Putamen (tissue), 1 donor: ENCODE results near the gene SNAPC1.
A peak's percentile ranks its signal among the peaks of the same experiment; 100 is the strongest.
"Not testable (repeated sequence)": the region's sequence is repeated elsewhere in the genome, so short reads cannot be mapped to it uniquely, and the experiment has no call there.

Experiments used
- DNase-seq: peaks from one replicate; pipeline ENCODE4 v3.0.0-alpha.2; 2016; ENCODE audit warnings: low spot score

The SNAPC1 gene

DNA sequence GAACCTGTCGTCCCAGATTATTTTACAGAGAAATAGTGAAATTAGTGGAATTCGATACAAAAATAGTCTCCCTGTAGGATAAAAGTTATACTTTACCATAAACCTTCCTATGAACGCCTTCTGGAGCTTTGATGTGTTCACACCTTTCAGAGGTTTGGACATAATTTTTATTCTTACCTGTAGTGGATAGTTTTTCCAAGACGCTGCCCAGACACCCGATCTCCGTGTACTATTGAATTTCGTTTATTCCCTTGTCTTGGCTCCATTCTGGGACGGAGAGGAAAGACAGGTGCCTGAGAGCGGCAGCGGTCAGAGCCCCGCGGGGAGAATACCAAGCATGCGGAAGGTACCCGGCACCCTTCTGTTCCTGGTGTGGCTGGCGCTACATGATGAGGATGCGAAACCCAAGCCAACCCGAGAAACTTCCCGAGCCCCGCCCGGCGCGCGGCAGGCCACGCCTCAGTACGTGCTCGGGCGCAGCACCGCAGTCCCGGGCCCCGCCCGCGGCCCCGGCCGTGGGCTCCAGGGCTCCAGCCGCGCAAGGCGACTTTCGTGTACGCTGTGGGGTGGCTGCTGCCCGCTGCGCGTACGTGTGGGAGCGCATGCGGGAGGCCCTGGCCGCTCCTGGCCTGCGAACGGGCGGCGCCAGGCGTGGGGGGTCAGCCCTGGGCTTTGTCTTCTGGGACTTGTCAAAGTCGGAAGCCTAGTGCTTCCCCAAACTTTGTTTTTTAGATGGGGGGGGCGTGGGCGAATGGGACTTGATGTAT, 11.3 kb upstream of the SNAPC1 start:
- DNase-seq, result peak; percentile 73

DNA sequence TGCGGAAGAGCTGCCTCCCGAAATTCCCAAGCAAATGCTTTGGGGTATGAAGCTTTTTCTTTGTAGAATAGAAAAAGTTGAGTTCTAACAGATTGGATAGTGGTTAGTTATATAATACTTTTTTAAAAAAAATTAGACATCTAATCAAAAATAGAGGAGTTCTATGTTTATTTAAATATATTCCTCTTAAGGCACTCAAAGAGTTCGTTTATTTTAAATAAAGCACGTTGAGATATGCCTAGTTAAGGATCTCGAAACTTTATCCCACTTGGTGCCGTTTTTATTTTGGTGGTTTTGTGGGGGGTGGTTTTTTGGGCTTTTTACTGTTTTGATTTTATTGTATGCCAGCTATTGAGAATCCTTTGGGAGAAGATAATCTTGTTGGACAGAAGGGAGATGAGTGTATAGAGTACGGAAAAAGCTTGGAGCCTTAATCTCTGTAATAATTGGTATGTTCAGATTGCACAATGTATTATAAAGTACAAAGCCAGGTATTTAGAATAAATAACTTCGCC, 10.7 kb upstream of the SNAPC1 start:
- DNase-seq, result no peak

DNA sequence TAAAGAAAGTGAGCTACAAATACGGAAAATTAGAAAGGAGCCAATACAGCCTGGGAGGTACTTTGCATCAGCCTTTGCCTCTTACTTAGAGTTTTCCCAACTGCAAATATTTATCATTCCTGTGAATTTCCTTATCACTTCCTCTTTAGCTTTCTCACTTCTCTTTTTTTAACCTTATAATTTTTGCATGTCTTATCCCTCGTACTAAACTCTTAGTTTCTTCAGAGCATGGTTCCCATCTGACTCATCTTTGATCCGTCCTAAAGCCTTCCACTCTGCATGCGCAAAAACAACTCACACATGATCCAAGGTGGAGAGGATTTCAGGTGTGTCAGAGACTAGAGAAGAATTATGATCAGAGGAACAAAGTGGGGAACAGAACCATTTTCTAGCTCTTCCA, 9.6 kb upstream of the SNAPC1 start:
- DNase-seq, result no peak

DNA sequence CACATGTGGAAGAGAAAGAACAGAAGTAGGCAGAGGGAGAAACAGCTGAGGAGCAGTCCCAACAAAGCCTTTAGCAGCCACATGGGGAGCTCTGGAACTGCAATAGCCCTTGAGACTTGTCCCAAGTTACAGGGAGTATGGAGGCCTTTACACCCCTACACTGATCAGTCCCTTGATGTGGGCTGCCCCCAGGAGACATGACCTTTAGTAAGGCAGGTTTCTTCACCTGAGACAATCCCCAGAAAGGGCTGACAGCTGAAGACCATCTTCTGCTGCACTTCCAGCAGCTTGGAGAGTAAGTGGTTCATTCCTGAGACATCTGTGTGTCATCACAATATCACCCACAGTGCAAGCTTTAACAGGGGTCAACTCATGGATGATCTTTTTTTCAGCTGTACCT, 8.6 kb upstream of the SNAPC1 start:
- no peak for DNase-seq

DNA sequence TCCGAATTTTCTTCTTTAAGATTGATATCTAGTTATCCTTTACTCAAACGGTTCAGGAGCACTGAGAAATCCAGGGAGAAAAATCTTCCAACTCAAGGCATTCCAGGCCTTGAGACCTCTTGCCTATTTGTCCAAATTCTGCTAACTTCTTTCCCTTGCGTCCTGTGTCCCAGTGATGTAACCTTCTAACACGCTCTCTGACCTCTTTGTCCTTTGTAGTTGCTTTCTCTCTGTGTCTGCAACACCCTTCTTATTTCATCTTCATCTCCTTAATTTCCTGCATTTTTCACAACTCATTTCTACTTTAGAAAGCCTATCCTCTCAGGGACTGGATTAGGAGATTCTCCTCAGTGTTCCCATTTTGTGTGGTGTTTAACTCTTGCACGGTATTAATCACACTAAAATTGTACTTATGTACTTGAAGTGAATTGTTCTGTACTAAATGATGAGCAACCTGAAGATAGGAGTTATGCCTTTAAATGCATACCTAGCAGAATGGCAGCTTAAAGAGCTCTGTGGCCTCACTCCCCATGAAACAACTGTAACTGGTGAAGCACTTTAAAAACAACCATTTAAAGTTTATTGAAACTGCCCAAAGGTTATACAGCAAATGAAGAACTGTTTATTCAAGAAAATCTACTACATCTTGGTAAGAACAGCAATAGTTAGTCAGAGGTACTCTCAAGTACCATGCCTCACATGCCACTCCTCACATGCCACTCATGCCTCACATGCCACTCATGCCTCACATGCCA, 7.4 kb upstream of the SNAPC1 start:
- no peak for DNase-seq

DNA sequence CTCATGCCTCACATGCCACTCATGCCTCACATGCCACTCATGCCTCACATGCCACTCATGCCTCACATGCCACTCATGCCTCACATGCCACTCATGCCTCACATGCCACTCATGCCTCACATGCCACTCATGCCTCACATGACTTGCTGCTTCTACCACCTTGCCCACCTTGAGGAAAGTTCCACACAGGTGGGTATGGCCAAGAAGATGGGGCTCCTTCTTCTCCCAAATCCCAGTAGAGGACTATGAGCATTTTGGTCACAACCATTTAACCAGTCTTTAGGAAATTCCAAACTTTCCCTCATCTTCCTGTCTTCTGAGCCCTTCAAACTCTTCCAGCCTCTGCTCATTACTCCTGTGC, 6.9 kb upstream of the SNAPC1 start:
- not testable (repeated sequence) for DNase-seq

DNA sequence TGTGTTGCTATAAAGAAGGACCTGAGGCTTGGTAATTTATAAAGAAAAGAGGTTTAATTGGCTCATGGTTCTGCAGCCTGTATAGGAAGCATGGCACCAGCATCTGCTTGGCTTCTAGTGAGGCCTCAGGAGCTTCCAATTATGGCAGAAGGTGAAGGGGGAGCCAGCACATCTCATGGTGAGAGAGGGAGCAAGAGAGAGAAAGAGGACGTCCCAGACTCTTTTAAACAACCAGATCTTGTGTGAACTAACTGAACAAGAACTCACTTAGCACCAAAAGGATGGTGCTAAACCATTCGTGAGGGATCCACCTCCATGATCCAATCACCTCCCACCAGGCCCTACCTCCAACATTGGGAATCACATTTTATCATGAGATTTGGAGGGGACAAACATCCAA, 6.1 kb upstream of the SNAPC1 start:
- no peak for DNase-seq

DNA sequence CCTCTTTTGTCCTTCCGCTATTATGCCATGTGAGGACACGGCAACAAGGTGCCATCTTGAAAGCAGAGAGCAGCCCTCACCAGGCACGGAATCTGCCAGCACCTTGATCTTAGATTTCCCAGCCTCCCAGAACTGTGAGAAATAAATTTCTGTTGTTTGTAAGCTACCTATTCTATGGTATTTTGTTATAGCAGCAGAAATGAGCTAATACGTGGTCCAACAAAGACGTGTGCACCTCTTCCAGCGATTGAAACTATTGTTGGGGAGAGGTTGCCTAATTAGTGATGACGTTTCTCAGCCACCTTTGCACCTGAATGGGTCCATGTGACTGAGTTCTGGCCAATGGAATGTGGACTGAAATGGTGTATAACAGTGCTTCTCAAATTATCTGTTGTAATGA, 2.3 kb upstream of the SNAPC1 start:
- no peak for DNase-seq

DNA sequence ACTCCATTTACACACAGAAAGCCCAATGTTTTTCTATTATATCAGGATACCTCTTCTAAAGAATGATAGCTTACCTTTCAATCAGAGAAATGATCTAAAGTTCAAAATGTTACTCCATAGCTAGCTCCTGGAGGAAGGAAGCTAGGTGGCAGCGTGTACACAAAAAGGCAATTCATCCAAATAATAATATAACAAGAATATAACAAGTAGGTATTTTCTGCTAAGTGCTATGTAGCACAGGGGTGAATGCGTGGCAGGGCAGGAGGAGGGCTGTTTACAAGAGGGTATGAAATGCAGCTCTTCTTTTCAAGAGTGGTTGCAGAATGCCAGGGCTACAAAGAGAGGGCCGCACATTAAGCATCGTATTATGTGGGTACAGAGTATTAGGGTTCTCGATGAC, 663 bp upstream of the SNAPC1 start:
- no peak for DNase-seq

DNA sequence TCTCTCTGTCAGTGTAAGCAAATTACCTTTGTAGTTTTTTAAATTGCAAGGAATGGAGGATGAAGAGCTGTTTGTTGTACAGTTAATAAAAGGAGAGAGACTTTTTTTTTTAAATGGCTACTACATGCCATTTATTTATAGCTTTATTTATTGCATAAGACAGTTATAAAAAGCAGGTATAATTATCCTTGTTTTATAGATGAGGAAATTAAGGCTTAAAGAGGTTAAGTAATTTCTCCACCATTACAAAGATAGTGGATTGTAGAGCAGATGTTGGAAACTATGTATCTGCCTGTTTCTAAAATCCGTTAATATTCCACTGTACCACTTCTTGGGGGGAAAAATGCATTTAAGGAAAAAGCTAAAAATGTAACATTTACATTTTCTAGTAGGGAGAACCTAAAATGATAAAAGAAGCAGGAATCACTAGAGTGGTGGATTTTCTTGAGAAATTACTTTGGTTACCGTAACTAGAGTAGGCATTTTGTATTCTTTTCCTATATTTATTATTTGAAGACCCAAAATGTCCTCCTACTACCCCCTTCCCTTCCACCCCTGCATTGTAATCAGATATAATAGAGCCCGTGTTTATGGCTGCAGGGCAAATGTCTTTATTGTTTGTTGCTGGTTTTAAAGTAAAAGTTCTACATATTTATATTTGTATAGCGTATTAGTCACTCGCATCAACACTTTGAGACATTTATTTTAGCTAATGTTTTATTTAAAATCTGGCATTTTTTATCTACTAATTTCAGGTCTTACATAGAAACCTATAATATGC, 2.3 kb downstream of the SNAPC1 start:
- DNase-seq, result no peak

DNA sequence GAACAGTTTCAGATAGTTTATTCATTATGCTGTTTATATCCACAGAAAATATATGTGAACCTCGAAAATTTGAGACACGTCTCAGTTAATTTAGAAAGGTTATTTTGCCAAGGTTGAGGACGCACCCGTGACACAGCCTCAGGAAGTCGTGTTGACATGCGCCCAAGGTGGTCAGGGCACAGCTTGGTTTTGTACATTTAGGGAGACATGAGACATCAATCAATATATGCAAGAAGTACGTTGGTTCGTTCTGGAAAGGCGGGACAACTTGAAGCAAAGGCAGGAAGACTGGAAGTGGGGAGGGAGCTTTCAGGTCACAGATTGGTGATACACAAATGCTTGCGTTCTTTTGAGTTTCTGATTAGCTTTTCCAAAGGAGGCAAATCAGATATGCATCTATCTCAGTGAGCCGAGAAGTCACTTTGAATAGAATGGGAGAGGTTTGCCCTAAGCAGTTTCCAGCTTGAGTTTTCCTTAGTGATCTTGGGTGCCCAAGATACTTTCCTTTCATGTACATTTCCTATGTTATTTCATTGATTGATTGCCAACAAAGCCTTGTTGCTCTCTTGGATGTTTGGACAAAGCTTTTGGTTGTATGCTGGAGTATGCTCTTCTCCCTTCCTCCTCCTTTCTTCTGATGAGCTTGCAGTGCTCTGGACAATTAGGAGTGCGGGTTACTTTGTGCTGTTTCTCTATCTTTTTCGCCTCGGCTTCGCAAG, 3.2 kb downstream of the SNAPC1 start:
- DNase-seq, result no peak

DNA sequence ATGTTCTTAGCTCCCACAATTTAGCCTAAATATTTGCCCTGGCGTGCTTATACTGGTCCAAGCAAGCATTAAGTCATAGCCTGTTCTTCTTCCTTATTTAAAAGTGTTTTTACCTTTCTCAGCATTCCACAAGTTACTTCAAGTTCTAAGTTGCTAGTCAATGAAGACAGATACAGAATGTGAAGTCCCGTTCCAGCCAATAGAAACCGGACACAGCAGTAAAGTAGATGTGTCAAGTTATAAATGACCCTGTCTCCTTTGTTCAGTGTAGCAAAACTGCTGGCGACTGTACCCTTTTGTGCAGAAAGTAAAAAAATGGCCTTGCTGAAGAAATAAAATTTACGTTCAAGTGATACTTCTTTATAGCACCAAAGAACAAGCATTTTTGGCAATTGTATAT, 3.9 kb downstream of the SNAPC1 start:
- DNase-seq, result no peak

DNA sequence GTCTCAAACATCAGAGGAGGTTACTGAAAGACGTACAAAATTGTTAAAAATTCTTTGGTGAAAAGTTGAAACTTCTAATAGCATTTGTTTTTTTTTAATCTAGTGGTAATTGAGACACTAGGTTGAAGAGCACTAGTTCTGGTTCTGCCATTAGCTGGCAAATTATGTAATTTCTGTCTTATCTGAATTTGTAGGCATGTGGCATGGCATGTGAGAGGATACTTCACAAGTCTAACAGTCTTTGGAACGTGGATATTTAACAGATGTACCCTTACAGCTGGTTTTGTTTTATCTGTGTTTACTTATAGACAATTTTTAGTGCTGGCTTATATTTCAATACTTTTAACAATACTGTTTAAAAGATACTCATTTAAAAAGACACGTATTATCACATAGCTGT, 6.0 kb downstream of the SNAPC1 start:
- no peak for DNase-seq

DNA sequence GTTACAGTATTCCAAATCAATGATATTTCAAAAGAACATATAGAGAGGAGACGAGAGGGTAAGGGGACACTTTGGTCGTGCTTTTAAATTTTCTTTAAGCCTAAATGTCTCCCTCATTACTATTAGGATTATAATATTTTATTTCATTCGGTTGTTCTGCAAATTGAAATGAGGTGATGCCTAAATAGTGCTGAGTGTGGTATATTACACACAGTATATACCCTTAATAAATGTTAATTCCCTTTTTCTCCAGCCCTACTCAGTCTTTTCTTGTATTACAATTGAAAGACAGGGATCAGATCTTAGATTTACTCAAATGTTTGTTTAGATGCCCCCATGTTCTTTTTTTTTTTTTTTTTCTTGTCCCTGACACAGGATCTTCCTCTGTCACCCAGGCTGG, 7.7 kb downstream of the SNAPC1 start:
- DNase-seq, result no peak

DNA sequence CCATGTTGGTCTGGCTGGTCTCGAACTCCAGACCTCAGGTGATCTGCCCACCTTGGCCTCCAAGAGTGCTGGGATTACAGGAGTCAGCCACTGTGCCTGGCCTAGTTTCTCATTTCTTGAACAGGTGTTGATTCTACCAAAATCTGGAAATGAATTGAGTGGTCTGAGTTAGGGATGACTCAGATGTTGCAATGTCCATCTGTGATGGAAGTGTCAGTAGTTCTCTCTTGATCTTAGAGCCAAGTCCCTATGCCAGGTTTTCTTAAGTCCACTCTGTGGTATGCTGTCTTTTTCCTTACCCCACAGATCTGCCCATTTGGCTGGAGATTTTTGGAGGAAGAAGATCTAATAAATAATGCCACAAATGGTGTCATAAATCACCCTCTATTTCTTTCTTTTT, 12.6 kb downstream of the SNAPC1 start:
- DNase-seq, result no peak

DNA sequence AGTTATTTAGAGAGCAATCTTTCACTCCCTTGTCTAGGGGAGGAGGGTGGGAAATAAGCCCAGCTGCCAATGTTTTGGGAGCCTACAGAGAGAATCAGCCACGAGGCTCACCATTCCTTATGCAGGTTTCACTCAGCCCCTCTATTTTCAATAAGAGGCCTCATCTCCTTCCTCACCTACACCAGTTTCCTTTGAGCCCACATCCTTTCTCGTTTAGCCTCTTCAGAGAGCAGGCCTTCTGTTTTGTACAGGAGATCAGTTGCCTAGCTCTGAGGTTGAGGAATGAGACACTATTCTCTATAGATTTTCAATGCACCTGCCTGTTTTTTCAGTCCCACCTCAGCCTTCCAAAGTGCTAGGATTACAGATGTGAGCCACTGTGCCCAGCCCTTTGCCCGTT, 17.9 kb downstream of the SNAPC1 start:
- no peak for DNase-seq

DNA sequence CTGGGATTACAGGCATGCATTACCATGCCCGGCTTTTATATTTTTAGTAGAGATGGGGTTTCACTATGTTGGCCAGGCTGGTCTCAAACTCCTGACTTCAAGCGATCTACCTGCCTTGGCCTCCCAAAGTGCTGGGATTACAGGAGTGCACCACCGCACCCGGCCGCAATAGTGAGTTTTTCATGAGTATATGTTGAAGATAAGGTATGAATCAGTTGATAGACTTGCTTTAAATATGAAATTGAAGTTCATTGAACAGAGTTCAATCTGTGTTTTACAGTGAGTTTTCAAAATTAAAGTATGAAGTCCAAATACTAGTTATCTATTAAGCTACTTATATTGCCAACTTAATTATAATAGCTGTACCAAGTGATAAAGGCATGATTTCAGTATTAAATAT, 35.1 kb downstream of the SNAPC1 start:
- no peak for DNase-seq

DNA sequence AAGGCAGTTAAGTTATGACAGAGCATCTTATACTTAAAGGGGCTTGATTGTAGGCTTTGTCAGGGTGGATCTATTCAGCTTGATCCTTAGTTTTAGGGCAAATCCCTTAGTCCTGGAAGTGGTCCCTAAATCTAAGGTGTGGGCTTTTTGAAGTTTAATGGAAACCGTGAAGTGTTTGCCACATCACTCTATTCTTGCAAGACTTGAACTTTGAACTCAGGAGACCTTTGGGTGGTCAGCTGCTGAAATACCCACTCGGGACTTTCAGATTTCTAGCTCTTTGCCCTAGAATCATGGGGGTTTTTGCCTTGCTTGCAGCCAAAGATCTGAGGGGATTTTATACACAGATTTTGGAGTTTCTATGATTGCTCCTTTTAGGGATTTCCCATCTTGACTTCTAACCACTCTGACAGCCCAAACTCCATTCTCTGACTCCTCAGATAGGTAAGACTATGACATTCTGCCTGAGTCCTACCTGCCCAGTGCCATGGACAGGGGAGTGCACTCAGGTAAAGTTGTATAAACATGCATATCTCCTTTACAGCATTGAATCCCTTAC, 39.9 kb downstream of the SNAPC1 start:
- DNase-seq, result no peak

DNA sequence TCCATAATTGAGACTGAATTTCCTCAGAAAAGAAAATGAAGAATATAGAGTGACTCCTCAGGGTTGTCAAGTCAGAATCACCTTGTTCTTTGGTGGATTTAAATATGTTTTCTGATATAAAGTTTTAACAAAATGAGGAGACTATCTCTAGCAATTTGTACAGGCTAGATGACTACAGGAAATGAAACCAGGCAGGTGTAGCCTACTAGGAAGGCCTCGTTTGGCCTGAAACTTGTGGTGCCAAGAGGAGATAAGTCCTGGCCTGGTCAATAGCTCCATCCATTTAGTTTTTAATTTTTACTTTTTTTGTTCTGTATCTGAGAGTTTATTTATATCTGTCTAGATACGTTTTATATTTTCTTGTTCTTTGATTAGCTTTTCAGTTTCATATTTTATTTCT, 41.5 kb downstream of the SNAPC1 start:
- DNase-seq, result no peak

DNA sequence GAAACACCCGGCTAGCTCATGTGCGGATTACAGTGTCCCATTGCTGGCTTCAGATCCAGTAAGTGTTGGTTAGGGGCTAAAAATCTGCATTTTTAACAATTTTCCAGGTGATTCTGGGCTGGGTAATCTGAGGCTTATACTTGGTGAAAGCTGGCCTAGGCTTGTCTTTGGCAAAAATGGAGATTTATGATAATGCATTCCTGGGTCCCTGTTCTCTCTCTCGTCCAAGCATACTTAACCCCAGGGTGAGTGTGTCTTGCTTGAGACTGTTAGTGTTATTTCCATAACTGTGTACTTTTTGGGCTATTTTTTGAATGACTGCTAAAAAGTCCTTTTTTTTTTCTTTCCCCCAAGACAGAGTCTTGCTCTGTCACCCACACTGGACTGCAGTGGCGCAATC, 43.2 kb downstream of the SNAPC1 start:
- DNase-seq, result no peak

DNA sequence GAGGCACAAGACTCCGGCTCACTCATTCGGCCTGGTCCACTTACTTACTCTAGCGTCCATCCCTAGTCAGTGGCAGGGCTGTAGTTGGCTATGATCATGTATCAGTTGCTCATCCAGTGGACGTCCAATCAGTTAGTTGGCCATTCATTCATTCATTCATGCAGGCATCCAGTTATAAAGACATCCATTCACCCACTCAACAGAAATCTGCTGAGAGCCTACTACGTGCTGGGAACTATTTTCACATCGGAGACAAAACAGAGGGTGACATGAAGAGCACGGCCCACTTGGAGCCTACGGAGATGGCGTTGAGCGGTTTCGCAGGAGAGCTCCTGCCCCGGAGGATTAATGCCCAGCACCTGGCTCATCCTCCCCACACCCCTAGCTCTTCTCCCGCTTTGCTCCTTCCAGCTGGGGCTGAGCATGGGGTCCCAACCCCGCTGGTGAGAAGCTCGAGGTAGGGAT, 49.7 kb downstream of the SNAPC1 start:
- DNase-seq, result no peak
